Activated CD8-positive, alpha-beta memory T cell treated with anti-CD3 and anti-CD28 coated beads for 36 hours (primary cell): ENCODE measurements around the gene SAT2. TPM values are rescaled to one million over a fixed set of nuclear protein-coding genes. Genes with fewer than 3 reads are reported as not detected.

ENCODE experiments used
- CTCF ChIA-PET: fragments of 350-600 bp; sonication (Branson Sonifier 250); formaldehyde crosslinking; loops from one replicate; lab custom pipeline; 2021; ENCODE audit warnings: antibody characterized with exemption; lab: Charles Lee
- POLR2A ChIA-PET: fragments of 350-600 bp; sonication (Branson Sonifier 250); formaldehyde crosslinking; loops from one replicate; lab custom pipeline; 2021; ENCODE audit warnings: antibody characterized with exemption; lab: Charles Lee
- total RNA-seq, 2 experiments: library from RNA; stranded (reverse); gene quantifications; one replicate each; pipeline ENCODE4 v1.2.3, GENCODE V29; 2021

The SAT2 gene
- total RNA-seq, 2 experiments from 2014 or later, result 19.2 to 20.0 TPM

DNA sequence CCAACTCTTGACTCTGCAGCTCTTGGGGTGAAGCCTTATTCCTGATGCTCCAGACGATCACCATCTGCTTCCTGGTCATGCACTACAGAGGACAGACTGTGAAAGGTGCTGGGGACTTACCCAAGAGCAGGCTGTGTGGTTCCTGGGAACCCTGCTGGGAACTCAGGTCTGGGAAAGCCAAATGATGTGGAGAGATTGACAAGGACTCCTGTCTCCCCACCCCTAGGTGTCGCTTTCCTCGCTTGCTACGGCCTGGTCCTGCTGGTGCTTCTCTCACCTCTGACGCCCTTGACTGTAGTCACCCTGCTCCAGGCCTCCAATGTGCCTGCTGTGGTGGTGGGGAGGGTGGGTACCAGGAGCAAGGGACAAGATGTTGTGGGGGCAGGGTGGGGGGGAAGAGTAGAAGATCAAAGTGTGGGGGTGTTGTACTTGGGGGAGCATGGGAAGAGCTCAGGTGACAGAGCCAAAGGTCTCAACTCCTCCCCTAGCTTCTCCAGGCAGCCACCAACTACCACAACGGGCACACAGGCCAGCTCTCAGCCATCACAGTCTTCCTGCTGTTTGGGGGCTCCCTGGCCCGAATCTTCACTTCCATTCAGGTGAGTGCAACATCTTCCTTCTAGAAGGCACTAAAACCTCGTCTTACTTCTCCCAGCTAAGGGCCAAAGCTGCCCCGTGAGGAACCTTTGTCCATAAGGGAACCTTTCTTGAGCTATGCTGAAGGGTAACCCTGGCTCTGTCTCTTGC is 40.8 kb downstream of the SAT2 start:
- POLR2A ChIA-PET, result no interaction called here
- CTCF ChIA-PET, result interaction anchor here (0.9 to 3.3 kb wide), 3 partner anchors 26 to 100 kb away, joined by 4 to 21 read pairs (median 5); partner anchors contain the start of genes SENP3 and TP53

DNA sequence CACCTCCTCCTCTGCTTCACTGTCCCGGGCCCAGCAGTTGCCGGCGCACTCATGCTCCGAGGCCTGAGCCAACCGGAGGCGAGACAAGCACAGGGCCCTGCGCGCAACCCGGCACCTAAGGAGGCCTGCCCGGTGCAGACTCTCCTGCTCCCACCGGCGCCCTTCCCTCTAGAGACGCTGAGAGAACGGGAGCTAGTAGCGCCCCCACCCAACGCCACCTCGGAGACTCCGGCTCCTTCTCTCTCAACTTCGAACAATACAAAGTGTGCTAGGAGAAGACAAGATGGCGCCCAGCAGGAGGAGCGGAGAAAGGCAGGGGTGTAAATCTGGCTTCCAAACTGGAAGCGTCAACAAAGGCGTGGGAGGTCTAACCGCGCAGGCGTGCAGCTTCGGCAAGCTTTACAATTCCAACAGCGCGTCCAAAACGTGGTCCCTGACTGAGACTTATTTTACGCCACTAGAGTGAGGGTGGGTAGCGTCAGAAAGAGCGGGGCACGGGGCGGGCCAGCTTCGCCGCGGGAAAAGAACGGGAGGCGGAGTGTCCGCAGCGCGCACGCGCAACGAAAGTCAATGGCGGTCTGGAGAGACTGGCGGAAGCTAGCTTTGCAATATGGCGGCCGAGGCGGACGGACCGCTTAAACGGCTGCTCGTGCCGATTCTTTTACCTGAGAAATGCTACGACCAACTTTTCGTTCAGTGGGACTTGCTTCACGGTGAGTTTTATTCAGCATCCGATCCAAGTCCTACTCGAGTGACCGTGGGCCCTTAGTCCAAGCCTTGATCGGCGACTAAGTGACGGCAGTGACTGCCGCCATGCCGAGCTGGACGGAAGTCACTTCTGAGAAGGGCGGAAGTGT is 44.1 kb downstream of the SAT2 start, which contains the start of gene MPDU1:
Gene MPDU1 (plus strand): TSS at position 600 of the 857 bp plus-strand sequence. CDS start 11 bp downstream, at position 611.
- ChIA-PET CTCF (interaction anchor here (0.8 to 3.3 kb wide), 10 partner anchors 9 to 233 kb away, joined by 3 to 21 read pairs (median 4); partner anchors contain the start of gene TP53), POLR2A (interaction anchor here (0.7 to 2.8 kb wide), 12 partner anchors 9 to 275 kb away, joined by 3 to 41 read pairs (median 5); partner anchors contain the start of genes NAA38, NEURL4, POLR2A and SENP3)

DNA sequence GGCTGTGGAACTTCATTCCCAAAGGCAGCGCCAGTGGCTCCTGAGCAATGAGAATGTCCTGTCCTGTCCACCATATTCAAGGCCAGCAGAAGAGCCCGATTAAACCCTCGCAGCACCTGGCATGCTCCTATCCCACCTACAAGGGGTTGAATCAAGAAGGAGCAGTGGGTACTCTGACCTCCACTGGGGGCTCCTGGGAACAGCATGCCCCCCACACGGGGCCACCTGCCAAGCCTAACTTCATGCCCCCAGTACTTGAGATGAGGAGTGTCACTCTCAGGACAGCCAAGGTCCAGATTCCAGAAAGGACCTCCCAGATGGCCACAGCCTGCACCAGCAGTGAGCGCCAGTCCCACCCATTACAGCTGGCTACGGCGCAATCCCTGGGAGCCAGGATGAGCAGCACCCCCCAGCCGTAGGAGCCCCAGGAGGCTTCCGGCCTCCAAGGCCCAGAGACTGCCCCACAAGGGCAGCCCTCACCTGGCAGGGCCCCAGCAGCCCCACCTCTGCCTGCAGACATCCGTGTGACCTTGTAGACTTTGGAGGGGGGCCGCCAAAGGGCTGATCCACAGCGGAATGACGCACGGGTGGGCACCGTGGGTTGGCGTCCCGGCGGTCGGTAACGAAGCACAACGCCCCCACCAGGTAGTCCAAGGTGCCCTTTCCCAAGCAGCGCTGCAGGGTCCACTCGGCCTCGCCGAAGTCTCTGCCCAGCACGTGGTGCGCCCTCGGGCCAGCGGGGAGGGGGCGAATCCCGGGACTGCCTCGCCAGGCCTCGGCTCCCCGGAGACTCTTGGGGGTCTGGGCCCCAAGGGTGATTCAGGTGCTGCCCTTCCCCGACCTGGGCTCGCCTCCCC is 45.0 kb downstream of the SAT2 start:
- ChIA-PET POLR2A (interaction anchor here (2.7 to 2.8 kb wide), 2 partner anchors 8 to 104 kb away, joined by 29 to 41 read pairs; partner anchors contain the start of genes TP53 and WRAP53), CTCF (interaction anchor here (1.1 to 1.9 kb wide), 2 partner anchors 59 to 146 kb away, joined by 4 to 5 read pairs; no protein-coding TSS in a partner anchor)

GRCh38 chr17:7580604-7581575 is 46.7 kb downstream of the SAT2 start:
- ChIA-PET CTCF (interaction anchor here (1.6 kb wide), 1 partner anchor 8 kb away, joined by 4 read pairs; no protein-coding TSS in a partner anchor), POLR2A (interaction anchor here (0.6 to 2.2 kb wide), 4 partner anchors 10 to 342 kb away, joined by 3 to 12 read pairs (median 4); partner anchors contain the start of genes PHF23, TP53 and WRAP53)

GRCh38 chr17:7579834-7580603 is 47.6 kb downstream of the SAT2 start:
- CTCF ChIA-PET, result interaction anchor here (0.5 to 1.6 kb wide), 5 partner anchors 9 to 21 kb away, joined by 3 to 4 read pairs (median 3); partner anchors contain the start of genes SOX15 and TNFSF13

GRCh38 chr17:7579001-7579833 is 48.4 kb downstream of the SAT2 start, which contains the start of gene CD68:
Gene CD68 (plus strand): TSS chr17:7579638. CDS start chr17:7579678, 40 bp downstream.
- ChIA-PET CTCF (interaction anchor here (0.5 to 1.2 kb wide), 5 partner anchors 10 to 108 kb away, joined by 3 to 4 read pairs (median 3); partner anchors contain the start of genes SOX15 and TNFSF13), POLR2A (interaction anchor here (0.6 to 2.2 kb wide), 4 partner anchors 18 to 108 kb away, joined by 3 to 12 read pairs (median 3); partner anchors contain the start of genes TP53 and WRAP53)

More at GRCh38 chr17:7579834-7580603, 47.6 kb downstream of the SAT2 start:
- POLR2A ChIA-PET, result interaction anchor here (0.6 to 2.2 kb wide), 5 partner anchors 9 to 341 kb away, joined by 3 to 12 read pairs (median 3); partner anchors contain the start of genes PHF23, TP53 and WRAP53

GRCh38 chr17:7577327-7578199 is 50.1 kb downstream of the SAT2 start:
- ChIA-PET CTCF (interaction anchor here (0.7 to 1.0 kb wide), 2 partner anchors 12 to 17 kb away, joined by 3 read pairs; partner anchors contain the start of gene SOX15), POLR2A (interaction anchor here (0.6 to 2.0 kb wide), 2 partner anchors 269 to 1661 kb away, joined by 3 to 5 read pairs; no protein-coding TSS in a partner anchor)

DNA sequence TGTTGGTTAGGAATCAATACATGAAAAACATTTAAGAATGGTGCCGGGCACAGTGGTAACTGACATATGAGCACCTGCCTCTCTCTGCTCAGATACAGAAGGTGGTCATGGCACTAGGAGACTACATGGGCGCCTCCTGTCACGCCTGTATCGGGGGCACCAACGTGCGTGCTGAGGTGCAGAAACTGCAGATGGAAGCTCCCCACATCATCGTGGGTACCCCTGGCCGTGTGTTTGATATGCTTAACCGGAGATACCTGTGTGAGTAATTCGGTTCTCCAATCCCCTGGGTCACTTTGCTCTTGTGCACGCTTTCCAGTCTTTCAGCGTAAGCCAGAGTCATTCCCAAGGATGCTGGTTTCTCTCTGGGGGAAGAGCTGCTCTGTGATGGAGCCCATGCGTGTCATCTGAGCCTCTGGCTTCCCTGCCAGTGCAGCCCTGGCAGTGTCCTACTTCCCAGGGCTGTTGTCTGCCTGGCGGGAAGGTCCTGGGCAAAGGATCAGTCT is 51.1 kb downstream of the SAT2 start:
- ChIA-PET CTCF (interaction anchor here (0.7 to 3.2 kb wide), 3 partner anchors 15 to 280 kb away, joined by 3 to 21 read pairs (median 4); partner anchors contain the start of gene SENP3), POLR2A (interaction anchor here (0.5 to 3.9 kb wide), 5 partner anchors 8 to 1660 kb away, joined by 3 to 29 read pairs (median 5); partner anchors contain the start of gene MPDU1)

Other genes with a start within 250 kb of the SAT2 start
- 1 to 10 TPM; 4.6 to 5.6 TPM for gene TNK1, start 246.7 kb downstream of the SAT2 start, total RNA-seq
- gene PLSCR3, start 233.3 kb downstream of the SAT2 start, total RNA-seq, result 10 to 100 TPM; 70.8 to 74.4 TPM
- gene TMEM256, start 223.7 kb downstream of the SAT2 start, total RNA-seq, result 10 to 100 TPM; 50.1 to 51.6 TPM
- gene NLGN2, start 220.0 kb downstream of the SAT2 start, total RNA-seq, result 1 to 10 TPM; 6.6 to 7.9 TPM
- not detected for gene SPEM1, start 207.5 kb downstream of the SAT2 start, total RNA-seq
- not detected for gene SPEM2, start 202.2 kb downstream of the SAT2 start, total RNA-seq
- not detected for gene SPEM3, start 199.0 kb downstream of the SAT2 start, total RNA-seq
- gene TMEM102, start 192.4 kb downstream of the SAT2 start, total RNA-seq, result 10 to 100 TPM; 11.2 to 12.6 TPM
- gene FGF11, start 188.3 kb downstream of the SAT2 start, total RNA-seq, result 1 to 10 TPM; 2.0 to 2.1 TPM
- gene CHRNB1, start 182.8 kb downstream of the SAT2 start, total RNA-seq, result 1 to 10 TPM; 7.2 to 7.8 TPM
- gene ZBTB4, start 148.2 kb downstream of the SAT2 start, total RNA-seq, result 10 to 100 TPM; 17.6 to 17.7 TPM
- gene SLC35G6, start 146.4 kb downstream of the SAT2 start, total RNA-seq, result not detected
- gene POLR2A, start 143.5 kb downstream of the SAT2 start, total RNA-seq, result 100 to 1,000 TPM; 195 to 198 TPM
- 10 to 100 TPM; 13.3 to 14.4 TPM for gene TNFSF12, start 78.8 kb downstream of the SAT2 start, total RNA-seq
- 1 to 10 TPM; 1.0 to 1.1 TPM for gene TNFSF13, start 69.1 kb downstream of the SAT2 start, total RNA-seq
- 100 to 1,000 TPM; 112 to 116 TPM for gene SENP3, start 65.9 kb downstream of the SAT2 start, total RNA-seq
- gene CD68, start 48.2 kb downstream of the SAT2 start, total RNA-seq, result 1 to 10 TPM; 7.4 to 8.9 TPM
- 100 to 1,000 TPM; 105 to 106 TPM for gene MPDU1, start 44.0 kb downstream of the SAT2 start, total RNA-seq
- gene SOX15, start 37.7 kb downstream of the SAT2 start, total RNA-seq, result under 1 TPM; 0.13 to 0.25 TPM
- 10 to 100 TPM; 46.4 to 47.2 TPM for gene FXR2, start 12.9 kb downstream of the SAT2 start, total RNA-seq
- not detected for gene SHBG, start 2.3 kb upstream of the SAT2 start, total RNA-seq
- gene ATP1B2, start 23.1 kb upstream of the SAT2 start, total RNA-seq, result under 1 TPM; 0.21 to 0.25 TPM
- 100 to 1,000 TPM; 135 to 139 TPM for gene TP53, start 59.7 kb upstream of the SAT2 start, total RNA-seq
- 10 to 100 TPM; 32.9 to 33.1 TPM for gene WRAP53, start 60.7 kb upstream of the SAT2 start, total RNA-seq
- gene EFNB3, start 77.4 kb upstream of the SAT2 start, total RNA-seq, result under 1 TPM in 1 of 2 experiments, not detected in 1; 0.08 TPM
- gene DNAH2, start 89.9 kb upstream of the SAT2 start, total RNA-seq, result under 1 TPM; 0.10 to 0.23 TPM
- 10 to 100 TPM; 65.4 to 77.7 TPM for gene KDM6B, start 206.4 kb upstream of the SAT2 start, total RNA-seq
- gene TMEM88, start 227.2 kb upstream of the SAT2 start, total RNA-seq, result 1 to 10 TPM; 4.6 to 5.9 TPM
- 10 to 100 TPM; 62.9 to 65.3 TPM for gene NAA38, start 229.7 kb upstream of the SAT2 start, total RNA-seq
- gene CYB5D1, start 230.2 kb upstream of the SAT2 start, total RNA-seq, result 10 to 100 TPM; 15.9 to 16.6 TPM